Calu3 (cell line): Measurements from ENCODE around the gene DCAF11. TPM values are rescaled to one million over a fixed set of nuclear protein-coding genes. Genes with fewer than 3 reads are reported as not detected.

Experiments
- BruUV-seq: library from RNA; stranded (reverse); fragments of 400-500 nt; replicated peaks from 2 replicates; lab custom pipeline; 2021; lab: Mats Ljungman, UMichigan
- CTCF ChIA-PET: fragments of 300-600 bp; sonication (Branson Sonifier 250); formaldehyde crosslinking; loops from one replicate; lab custom pipeline; 2022; ENCODE audit warnings: antibody characterized with exemption; lab: Charles Lee
- DNase-seq: peaks from one replicate; pipeline ENCODE4 v3.0.0; 2022
- H3K27ac Mint-ChIP-seq: one replicate; pipeline ENCODE4 v1.8.0; 2022; ENCODE audit warnings: mixed read lengths; ENCODE audit not compliant: unreplicated experiment
- H3K27me3 Mint-ChIP-seq: one replicate; pipeline ENCODE4 v1.8.0; 2022; ENCODE audit warnings: mixed read lengths; ENCODE audit not compliant: unreplicated experiment
- H3K36me3 Mint-ChIP-seq: one replicate; pipeline ENCODE4 v1.8.0; 2022; ENCODE audit warnings: mild to moderate bottlenecking, moderate library complexity, mixed read lengths; ENCODE audit not compliant: insufficient read depth, unreplicated experiment
- H3K4me1 Mint-ChIP-seq: one replicate; pipeline ENCODE4 v1.8.0; 2022; ENCODE audit warnings: mild to moderate bottlenecking, low read depth, mixed read lengths; ENCODE audit not compliant: unreplicated experiment
- H3K4me3 Mint-ChIP-seq: one replicate; pipeline ENCODE4 v1.8.0; 2022; ENCODE audit warnings: mild to moderate bottlenecking, low read depth, moderate library complexity, mixed read lengths; ENCODE audit not compliant: unreplicated experiment
- H3K9me3 Mint-ChIP-seq: one replicate; pipeline ENCODE4 v1.8.0; 2022; ENCODE audit warnings: low read depth, mixed read lengths; ENCODE audit not compliant: unreplicated experiment
- CTCF ChIP-seq: fragments of 200-600 bp; IDR thresholded peaks from one replicate; pipeline ENCODE4 v1.8.0; 2022; ENCODE audit warnings: antibody characterized with exemption; ENCODE audit not compliant: unreplicated experiment
- intact Hi-C: fragments of 100-400 bp; cut with micrococcal nuclease; formaldehyde crosslinking; loops from one replicate; pipeline ENCODE4 v1.10.0; 2022; ENCODE audit not compliant: unreplicated experiment
- total RNA-seq: library from RNA; stranded (reverse); gene quantifications from 2 replicates; pipeline ENCODE4 v1.2.3, GENCODE V29; 2022

DCAF11 gene
- total RNA-seq, 1 experiment from 2014 or later, result 63.4 TPM

GRCh38 chr14:24085215-24085614, 29.4 kb upstream of the DCAF11 start:
- H3K27ac Mint-ChIP-seq, result no peak overlapping the region
- H3K27me3 Mint-ChIP-seq, result peaks cover 14% of the 10 kb centered on the region
- H3K4me1 Mint-ChIP-seq, result peaks cover 8% of the 10 kb centered on the region
- TF ChIP-seq CTCF, result no peak
- no TSS peak for BruUV-seq
- H3K36me3 Mint-ChIP-seq, result peaks cover 9% of the 10 kb centered on the region
- intact Hi-C loops, result no loop called here
- no peak for DNase-seq
- no peaks in the 10 kb centered on the region for H3K9me3 Mint-ChIP-seq
- no peak overlapping the region for H3K4me3 Mint-ChIP-seq
- CTCF ChIA-PET, result no interaction called here

- peaks cover 14% of the 10 kb centered on the region for H3K27me3 Mint-ChIP-seq
- intact Hi-C loops, result no loop called here
- H3K4me1 Mint-ChIP-seq, result peaks cover 8% of the 10 kb centered on the region
- BruUV-seq, result no TSS peak
- CTCF ChIA-PET, result no interaction called here
- H3K27ac Mint-ChIP-seq, result no peak overlapping the region
- peaks cover 5% of the 10 kb centered on the region for H3K36me3 Mint-ChIP-seq
- no peak for DNase-seq
- H3K4me3 Mint-ChIP-seq, result no peak overlapping the region
- no peak for TF ChIP-seq CTCF
- no peaks in the 10 kb centered on the region for H3K9me3 Mint-ChIP-seq
These were observed 28.2 kb upstream of the DCAF11 start for GRCh38 chr14:24086193-24086955.

GRCh38 chr14:24087004-24087403, 27.6 kb upstream of the DCAF11 start:
- CTCF ChIA-PET, result no interaction called here
- TF ChIP-seq CTCF, result no peak
- DNase-seq, result no peak
- Mint-ChIP-seq H3K9me3 (no peaks in the 10 kb centered on the region), H3K27ac (no peak overlapping the region), H3K27me3 (peaks cover 14% of the 10 kb centered on the region), H3K36me3 (peaks cover under 1% of the 10 kb centered on the region), H3K4me1 (peaks cover 6% of the 10 kb centered on the region), H3K4me3 (no peak overlapping the region)
- intact Hi-C loops, result no loop called here
- no TSS peak for BruUV-seq

- CTCF ChIA-PET, result interaction anchor here (1.9 kb wide), 1 partner anchor 21 kb away, joined by 5 read pairs; no protein-coding TSS in a partner anchor
- Mint-ChIP-seq H3K27ac (no peak overlapping the region), H3K4me1 (peaks cover 12% of the 10 kb centered on the region), H3K4me3 (no peak overlapping the region), H3K9me3 (no peaks in the 10 kb centered on the region), H3K27me3 (peaks cover 14% of the 10 kb centered on the region), H3K36me3 (peaks cover 5% of the 10 kb centered on the region)
- TF ChIP-seq CTCF, result no peak
- intact Hi-C loops, result no loop called here
- DNase-seq, result no peak
- no TSS peak for BruUV-seq
These were observed 26.5 kb upstream of the DCAF11 start for GRCh38 chr14:24088095-24088494.
